Right lobe of liver (tissue), 4 donors: ENCODE results near the gene CAPN13.

ENCODE experiments used
- POLR2A ChIP-seq: fragments of 450-650 bp; IDR thresholded peaks from one replicate; pipeline ENCODE4 v1.6.1; 2017; ENCODE audit warnings: antibody characterized with exemption, mild to moderate bottlenecking
- TF ChIP-seq, protein P1 (sequence below), 4 donors: fragments of 200-600 bp in 3 of 4; fragments of 450-650 bp in 1 of 4; IDR thresholded peaks; one replicate each; pipeline versions ENCODE4 v1.5.1 to v1.8.0; 2016 to 2022; ENCODE audit warnings: antibody characterized with exemption in 4 of 4, mild to moderate bottlenecking in 2 of 4
- donor health status: DM: no; HTN: no; CAD: no.
- donor health status: DM: no; HTN: no; CAD: no.
- donor health status: DM: no; HTN: yes; CAD: no.

- TF ChIP-seq POLR2A: no peak
- TF ChIP-seq, protein P1, sequence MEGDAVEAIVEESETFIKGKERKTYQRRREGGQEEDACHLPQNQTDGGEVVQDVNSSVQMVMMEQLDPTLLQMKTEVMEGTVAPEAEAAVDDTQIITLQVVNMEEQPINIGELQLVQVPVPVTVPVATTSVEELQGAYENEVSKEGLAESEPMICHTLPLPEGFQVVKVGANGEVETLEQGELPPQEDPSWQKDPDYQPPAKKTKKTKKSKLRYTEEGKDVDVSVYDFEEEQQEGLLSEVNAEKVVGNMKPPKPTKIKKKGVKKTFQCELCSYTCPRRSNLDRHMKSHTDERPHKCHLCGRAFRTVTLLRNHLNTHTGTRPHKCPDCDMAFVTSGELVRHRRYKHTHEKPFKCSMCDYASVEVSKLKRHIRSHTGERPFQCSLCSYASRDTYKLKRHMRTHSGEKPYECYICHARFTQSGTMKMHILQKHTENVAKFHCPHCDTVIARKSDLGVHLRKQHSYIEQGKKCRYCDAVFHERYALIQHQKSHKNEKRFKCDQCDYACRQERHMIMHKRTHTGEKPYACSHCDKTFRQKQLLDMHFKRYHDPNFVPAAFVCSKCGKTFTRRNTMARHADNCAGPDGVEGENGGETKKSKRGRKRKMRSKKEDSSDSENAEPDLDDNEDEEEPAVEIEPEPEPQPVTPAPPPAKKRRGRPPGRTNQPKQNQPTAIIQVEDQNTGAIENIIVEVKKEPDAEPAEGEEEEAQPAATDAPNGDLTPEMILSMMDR (IDR thresholded peaks at IDR 0.05): no peak
Observed at GRCh38 chr2:30768708-30769480, 38.4 kb downstream of the CAPN13 start.
